ENCODE data around the gene ST7.

The ST7 gene

GRCh38 chr7:117271566-117271965 lies 318.3 kb downstream of the ST7 start:
- H3K27ac ChIP-seq (ENCODE audit: low read depth, low read length) = no peak overlapping the region
- peaks cover 0 to 2% (median 0%) of the 10 kb centered on the region in 5 donors for H3K27me3 ChIP-seq (ENCODE audit: control insufficient read depth in 5 of 5, insufficient read depth in 4 of 5, low read length in 5 of 5)
- no peak overlapping the region for H3K9ac ChIP-seq (ENCODE audit: low read length in 5 of 5)
- no peaks in the 10 kb centered on the region for H3K9me3 ChIP-seq (ENCODE audit: control insufficient read depth in 5 of 5, low read length in 5 of 5)
- no peaks in the 10 kb centered on the region for H3K36me3 ChIP-seq (ENCODE audit: control insufficient read depth in 5 of 5, insufficient read depth in 5 of 5, low read length in 5 of 5)
- H3K4me1 ChIP-seq (ENCODE audit: control insufficient read depth in 5 of 5, insufficient read depth in 5 of 5, low read length in 5 of 5) = no peaks in the 10 kb centered on the region
- no peak overlapping the region for H3K4me3 ChIP-seq (ENCODE audit: low read depth in 1 of 5, low read length in 5 of 5)

- Histone ChIP-seq H3K27me3 (ENCODE audit: control insufficient read depth in 5 of 5, insufficient read depth in 4 of 5, low read length in 5 of 5) (peaks cover 0 to 2% (median 0%) of the 10 kb centered on the region in 5 donors), H3K27ac (ENCODE audit: low read depth, low read length) (no peak overlapping the region), H3K4me3 (ENCODE audit: low read depth in 1 of 5, low read length in 5 of 5) (no peak overlapping the region), H3K4me1 (ENCODE audit: control insufficient read depth in 5 of 5, insufficient read depth in 5 of 5, low read length in 5 of 5) (no peaks in the 10 kb centered on the region), H3K9ac (ENCODE audit: low read length in 5 of 5) (no peak overlapping the region), H3K9me3 (ENCODE audit: control insufficient read depth in 5 of 5, low read length in 5 of 5) (no peaks in the 10 kb centered on the region), H3K36me3 (ENCODE audit: control insufficient read depth in 5 of 5, insufficient read depth in 5 of 5, low read length in 5 of 5) (no peaks in the 10 kb centered on the region)
These were observed 318.9 kb downstream of the ST7 start for GRCh38 chr7:117272017-117272759.

- H3K9me3 ChIP-seq (ENCODE audit: control insufficient read depth in 5 of 5, low read length in 5 of 5) = no peaks in the 10 kb centered on the region
- H3K9ac ChIP-seq (ENCODE audit: low read length in 5 of 5) = no peak overlapping the region
- H3K36me3 ChIP-seq (ENCODE audit: control insufficient read depth in 5 of 5, insufficient read depth in 5 of 5, low read length in 5 of 5) = no peaks in the 10 kb centered on the region
- H3K27ac ChIP-seq (ENCODE audit: low read depth, low read length) = no peak overlapping the region
- no peaks in the 10 kb centered on the region for H3K4me1 ChIP-seq (ENCODE audit: control insufficient read depth in 5 of 5, insufficient read depth in 5 of 5, low read length in 5 of 5)
- H3K27me3 ChIP-seq (ENCODE audit: control insufficient read depth in 5 of 5, insufficient read depth in 4 of 5, low read length in 5 of 5) = peaks cover 0 to 2% (median 0%) of the 10 kb centered on the region in 5 donors
- no peak overlapping the region for H3K4me3 ChIP-seq (ENCODE audit: low read depth in 1 of 5, low read length in 5 of 5)
These were observed 320.0 kb downstream of the ST7 start for GRCh38 chr7:117273325-117273724.

- H3K4me3 ChIP-seq (ENCODE audit: low read depth in 1 of 5, low read length in 5 of 5) = no peak overlapping the region
- peaks cover 0 to 2% (median 0%) of the 10 kb centered on the region in 5 donors for H3K27me3 ChIP-seq (ENCODE audit: control insufficient read depth in 5 of 5, insufficient read depth in 4 of 5, low read length in 5 of 5)
- no peaks in the 10 kb centered on the region for H3K9me3 ChIP-seq (ENCODE audit: control insufficient read depth in 5 of 5, low read length in 5 of 5)
- no peak overlapping the region for H3K27ac ChIP-seq (ENCODE audit: low read depth, low read length)
- H3K9ac ChIP-seq (ENCODE audit: low read length in 5 of 5) = no peak overlapping the region
- H3K36me3 ChIP-seq (ENCODE audit: control insufficient read depth in 5 of 5, insufficient read depth in 5 of 5, low read length in 5 of 5) = no peaks in the 10 kb centered on the region
- no peaks in the 10 kb centered on the region for H3K4me1 ChIP-seq (ENCODE audit: control insufficient read depth in 5 of 5, insufficient read depth in 5 of 5, low read length in 5 of 5)
These were observed 320.5 kb downstream of the ST7 start for GRCh38 chr7:117273814-117274225.

- Histone ChIP-seq H3K36me3 (ENCODE audit: control insufficient read depth in 5 of 5, insufficient read depth in 5 of 5, low read length in 5 of 5) (no peaks in the 10 kb centered on the region), H3K4me3 (ENCODE audit: low read depth in 1 of 5, low read length in 5 of 5) (no peak overlapping the region), H3K9ac (ENCODE audit: low read length in 5 of 5) (no peak overlapping the region), H3K4me1 (ENCODE audit: control insufficient read depth in 5 of 5, insufficient read depth in 5 of 5, low read length in 5 of 5) (no peaks in the 10 kb centered on the region), H3K9me3 (ENCODE audit: control insufficient read depth in 5 of 5, low read length in 5 of 5) (no peaks in the 10 kb centered on the region), H3K27me3 (ENCODE audit: control insufficient read depth in 5 of 5, insufficient read depth in 4 of 5, low read length in 5 of 5) (peaks cover 0 to 2% (median 0%) of the 10 kb centered on the region in 5 donors), H3K27ac (ENCODE audit: low read depth, low read length) (no peak overlapping the region)
These were observed 321.6 kb downstream of the ST7 start for GRCh38 chr7:117274951-117275350.

- Histone ChIP-seq H3K36me3 (ENCODE audit: control insufficient read depth in 5 of 5, insufficient read depth in 5 of 5, low read length in 5 of 5) (no peaks in the 10 kb centered on the region), H3K27me3 (ENCODE audit: control insufficient read depth in 5 of 5, insufficient read depth in 4 of 5, low read length in 5 of 5) (peaks cover 0 to 2% (median 0%) of the 10 kb centered on the region in 5 donors), H3K9me3 (ENCODE audit: control insufficient read depth in 5 of 5, low read length in 5 of 5) (no peaks in the 10 kb centered on the region), H3K9ac (ENCODE audit: low read length in 5 of 5) (no peak overlapping the region), H3K27ac (ENCODE audit: low read depth, low read length) (no peak overlapping the region), H3K4me3 (ENCODE audit: low read depth in 1 of 5, low read length in 5 of 5) (no peak overlapping the region), H3K4me1 (ENCODE audit: control insufficient read depth in 5 of 5, insufficient read depth in 5 of 5, low read length in 5 of 5) (no peaks in the 10 kb centered on the region)
These were observed 324.3 kb downstream of the ST7 start for GRCh38 chr7:117277576-117277975.

- Histone ChIP-seq H3K27ac (ENCODE audit: low read depth, low read length) (no peak overlapping the region), H3K9ac (ENCODE audit: low read length in 5 of 5) (no peak overlapping the region), H3K4me1 (ENCODE audit: control insufficient read depth in 5 of 5, insufficient read depth in 5 of 5, low read length in 5 of 5) (no peaks in the 10 kb centered on the region), H3K4me3 (ENCODE audit: low read depth in 1 of 5, low read length in 5 of 5) (no peak overlapping the region), H3K36me3 (ENCODE audit: control insufficient read depth in 5 of 5, insufficient read depth in 5 of 5, low read length in 5 of 5) (no peaks in the 10 kb centered on the region), H3K9me3 (ENCODE audit: control insufficient read depth in 5 of 5, low read length in 5 of 5) (no peaks in the 10 kb centered on the region), H3K27me3 (ENCODE audit: control insufficient read depth in 5 of 5, insufficient read depth in 4 of 5, low read length in 5 of 5) (peaks cover 0 to 1% (median 0%) of the 10 kb centered on the region in 5 donors)
These were observed 324.7 kb downstream of the ST7 start for GRCh38 chr7:117278040-117278439.

- H3K4me3 ChIP-seq (ENCODE audit: low read depth in 1 of 5, low read length in 5 of 5) = no peak overlapping the region
- no peaks in the 10 kb centered on the region for H3K27me3 ChIP-seq (ENCODE audit: control insufficient read depth in 5 of 5, insufficient read depth in 4 of 5, low read length in 5 of 5)
- H3K9ac ChIP-seq (ENCODE audit: low read length in 5 of 5) = no peak overlapping the region
- H3K36me3 ChIP-seq (ENCODE audit: control insufficient read depth in 5 of 5, insufficient read depth in 5 of 5, low read length in 5 of 5) = no peaks in the 10 kb centered on the region
- H3K4me1 ChIP-seq (ENCODE audit: control insufficient read depth in 5 of 5, insufficient read depth in 5 of 5, low read length in 5 of 5) = no peaks in the 10 kb centered on the region
- H3K27ac ChIP-seq (ENCODE audit: low read depth, low read length) = no peak overlapping the region
- H3K9me3 ChIP-seq (ENCODE audit: control insufficient read depth in 5 of 5, low read length in 5 of 5) = no peaks in the 10 kb centered on the region
These were observed 325.9 kb downstream of the ST7 start for GRCh38 chr7:117279203-117279602.

All from subcutaneous abdominal adipose tissue (tissue), 5 donors.